Liver (tissue), 9 donors: ENCODE results near the gene FGG. TPM values are rescaled to one million over a fixed set of nuclear protein-coding genes. Genes with fewer than 3 reads are reported as not detected.

Experiments
- DNase-seq: peaks from one replicate; pipeline ENCODE4 v3.0.0-alpha.2; 2017; ENCODE audit warnings: low spot score
- H3K27ac ChIP-seq, 2 donors: one replicate each; pipeline ENCODE4 v1.7.0; 2013; ENCODE audit warnings: inconsistent platforms in 2 of 2, low read length in 2 of 2, control low read depth in 1 of 2, low read depth in 1 of 2, mild to moderate bottlenecking in 1 of 2
- H3K27me3 ChIP-seq, 4 donors: one replicate each; pipeline versions ENCODE4 v1.6.1 to v1.7.0; 2013; ENCODE audit warnings: low read length in 3 of 4, inconsistent platforms in 1 of 4, mild to moderate bottlenecking in 1 of 4, moderate library complexity in 1 of 4; ENCODE audit not compliant: control insufficient read depth in 4 of 4, insufficient read depth in 4 of 4
- H3K36me3 ChIP-seq, 4 donors: one replicate each; pipeline versions ENCODE4 v1.6.1 to v1.7.0; 2013; ENCODE audit warnings: low read length in 3 of 4, mild to moderate bottlenecking in 3 of 4, low read depth in 1 of 4, moderate library complexity in 1 of 4; ENCODE audit not compliant: control insufficient read depth in 4 of 4, insufficient read depth in 3 of 4
- H3K4me1 ChIP-seq, 4 donors: one replicate each; pipeline versions ENCODE4 v1.6.1 to v1.7.0; 2013; ENCODE audit warnings: low read length in 3 of 4, mild to moderate bottlenecking in 3 of 4, moderate library complexity in 1 of 4; ENCODE audit not compliant: control insufficient read depth in 4 of 4, insufficient read depth in 4 of 4
- H3K4me3 ChIP-seq, 3 donors: one replicate each; pipeline versions ENCODE4 v1.6.1 to v1.7.0; 2013; ENCODE audit warnings: low read length in 3 of 3, control low read depth in 1 of 3, low read depth in 1 of 3, mild to moderate bottlenecking in 1 of 3
- H3K9ac ChIP-seq, 2 donors: one replicate each; pipeline ENCODE4 v1.7.0; 2013; ENCODE audit warnings: low read length in 2 of 2, mild to moderate bottlenecking in 2 of 2, moderate library complexity in 2 of 2, control low read depth in 1 of 2, low read depth in 1 of 2
- H3K9me3 ChIP-seq, 4 donors: one replicate each; pipeline versions ENCODE4 v1.6.1 to v1.7.0; 2013; ENCODE audit warnings: low read length in 3 of 4; ENCODE audit not compliant: control insufficient read depth in 4 of 4
- ATF3 ChIP-seq: IDR thresholded peaks from 2 replicates; pipeline ENCODE4 v1.6.1; 2016; ENCODE audit warnings: antibody characterized with exemption
- EGR1 ChIP-seq, 2 donors: IDR thresholded peaks; 2 replicates each; pipeline ENCODE4 v1.6.1; 2016 to 2018; ENCODE audit warnings: antibody characterized with exemption in 2 of 2, low read depth in 2 of 2
- FOXA1 ChIP-seq: IDR thresholded peaks from 2 replicates; pipeline ENCODE4 v1.6.1; 2016; ENCODE audit warnings: antibody characterized with exemption
- FOXA2 ChIP-seq: IDR thresholded peaks from 2 replicates; pipeline ENCODE4 v1.6.1; 2016; ENCODE audit warnings: antibody characterized with exemption
- GABPA ChIP-seq, 2 donors: IDR thresholded peaks in 1 of 2; conservative IDR thresholded peaks in 1 of 2; 2 replicates each; pipeline ENCODE4 v1.6.1; 2016; ENCODE audit warnings: antibody characterized with exemption in 2 of 2, mild to moderate bottlenecking in 1 of 2, moderate library complexity in 1 of 2
- HNF4A ChIP-seq, 2 donors: conservative IDR thresholded peaks; 2 replicates each; pipeline ENCODE4 v1.6.1; 2016; ENCODE audit warnings: antibody characterized with exemption in 2 of 2, mild to moderate bottlenecking in 2 of 2
- HNF4G ChIP-seq: IDR thresholded peaks from 2 replicates; pipeline ENCODE4 v1.6.1; 2016; ENCODE audit warnings: antibody characterized with exemption
- JUND ChIP-seq, 2 donors: IDR thresholded peaks; 2 replicates each; pipeline ENCODE4 v1.6.1; 2016; ENCODE audit warnings: antibody characterized with exemption in 2 of 2
- NR2F2 ChIP-seq: IDR thresholded peaks from 2 replicates; pipeline ENCODE4 v1.6.1; 2016; ENCODE audit warnings: antibody characterized with exemption
- RAD21 ChIP-seq, 2 donors: IDR thresholded peaks; 2 replicates each; pipeline ENCODE4 v1.6.1; 2016; ENCODE audit warnings: antibody characterized with exemption in 2 of 2, mild to moderate bottlenecking in 2 of 2
- RXRA ChIP-seq, 2 donors: IDR thresholded peaks; 2 replicates each; pipeline ENCODE4 v1.6.1; 2017 to 2018; ENCODE audit warnings: antibody characterized with exemption in 2 of 2, mild to moderate bottlenecking in 1 of 2
- SP1 ChIP-seq: IDR thresholded peaks from 2 replicates; pipeline ENCODE4 v1.6.1; 2018; ENCODE audit warnings: antibody characterized with exemption, mild to moderate bottlenecking
- TAF1 ChIP-seq: conservative IDR thresholded peaks from 2 replicates; pipeline ENCODE4 v1.6.1; 2016; ENCODE audit warnings: antibody characterized with exemption, mild to moderate bottlenecking
- YY1 ChIP-seq: IDR thresholded peaks from 2 replicates; pipeline ENCODE4 v1.6.1; 2016; ENCODE audit warnings: antibody characterized with exemption, mild to moderate bottlenecking
- WGBS: extraction: QIAGEN DNeasy Blood & Tissue Kit; methylation state at CpG from one replicate; pipeline ENCODE4 v1.1.7; 2013; 5-methylcytosine and 5-hydroxymethylcytosine counted together
- polyA plus RNA-seq, 2 donors: library from polyadenylated mRNA; stranded (reverse) in 1 of 2; unstranded in 1 of 2; fragments of 200-250 nt in 1 of 2; fragments of >200 nt in 1 of 2; fragmentation: Nextera tagmentation in 1 of 2; extraction: Ambion mirVana in 1 of 2; gene quantifications; one replicate each; pipeline versions ENCODE4 v1.2.1 to v1.2.3, GENCODE V29; 2013 to 2015
- total RNA-seq, 2 donors: library from RNA; depleted of rRNA; stranded (reverse); fragments of >200 nt; gene quantifications; one replicate each; pipeline ENCODE4 v1.2.3, GENCODE V29; 2014
- TF ChIP-seq, protein P1 (sequence below): IDR thresholded peaks from 2 replicates; pipeline ENCODE4 v1.6.1; 2016; ENCODE audit warnings: antibody characterized with exemption
- TF ChIP-seq, protein P2 (sequence below): fragments of 150-350 bp; IDR thresholded peaks from 2 replicates; pipeline ENCODE4 v1.5.1; 2017; ENCODE audit warnings: improper control_type of control experiment, low read depth, low read length; ENCODE audit not compliant: missing input control
- TF ChIP-seq, protein P3 (sequence below): IDR thresholded peaks from 2 replicates; pipeline ENCODE4 v1.6.1; 2016; ENCODE audit warnings: antibody characterized with exemption
- TF ChIP-seq, protein P4 (sequence below): IDR thresholded peaks from 2 replicates; pipeline ENCODE4 v1.6.1; 2016; ENCODE audit warnings: antibody characterized with exemption, mild to moderate bottlenecking
- donor health status: healthy.
- donor health status: healthy.
- donor health status: healthy.
- donor health status: healthy.
- donor health status: healthy.

The FGG gene
- total and polyA plus RNA-seq, 4 donors = 7,404 to 20,700 (median 15,071) TPM

DNA sequence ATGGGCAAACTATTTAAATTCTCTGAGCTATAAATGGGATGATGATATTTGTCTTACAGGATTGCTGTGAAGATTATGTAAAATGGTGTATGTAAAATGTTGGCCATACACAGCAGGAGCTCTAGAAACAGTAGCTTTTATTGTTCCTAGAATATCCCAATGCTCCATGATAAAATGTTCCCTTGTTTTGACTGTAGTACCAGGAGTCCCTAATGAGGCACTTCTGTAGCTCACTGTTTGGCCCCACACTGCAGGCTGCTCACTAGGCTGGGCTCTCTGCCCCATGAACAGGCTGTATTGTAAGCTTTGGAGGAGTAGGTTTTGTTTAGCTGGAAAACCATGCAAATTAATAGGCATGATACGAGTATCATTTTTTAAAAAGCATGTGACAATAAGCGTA is 18.6 kb downstream of the FGG start (continued):
- TF ChIP-seq ATF3 = no peak
- no peak for TF ChIP-seq GABPA (IDR thresholded peaks at IDR 0.05 in 1 of 2, conservative IDR thresholded peaks at IDR 0.05 in 1 of 2)
- TF ChIP-seq FOXA2 = no peak
- TF ChIP-seq, protein P1, sequence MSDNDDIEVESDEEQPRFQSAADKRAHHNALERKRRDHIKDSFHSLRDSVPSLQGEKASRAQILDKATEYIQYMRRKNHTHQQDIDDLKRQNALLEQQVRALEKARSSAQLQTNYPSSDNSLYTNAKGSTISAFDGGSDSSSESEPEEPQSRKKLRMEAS = no peak
- no peak for TF ChIP-seq JUND (IDR thresholded peaks at IDR 0.05)

DNA sequence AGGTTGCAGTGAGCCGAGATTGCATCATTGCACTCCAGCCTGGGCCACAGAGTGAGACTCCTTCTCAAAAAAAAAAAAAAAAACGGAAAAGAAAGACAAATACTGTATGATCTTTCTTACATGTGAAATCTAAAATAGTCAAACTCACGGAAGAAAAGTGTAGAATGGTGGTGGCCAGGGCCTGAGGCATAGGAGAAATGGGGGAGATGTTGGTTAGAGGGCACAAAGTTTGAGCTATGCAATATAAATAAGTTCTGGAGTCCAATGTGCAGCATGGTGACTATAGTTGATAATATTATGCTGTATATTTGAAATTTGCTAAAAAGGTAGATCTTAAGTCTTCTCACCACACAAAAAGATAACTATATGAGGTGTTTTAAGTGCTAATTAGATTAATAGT is 20.6 kb downstream of the FGG start:
- TF ChIP-seq ATF3 = peak; percentile 8
- TF ChIP-seq FOXA2 = no peak
- peak; percentile 88 to 89 for TF ChIP-seq HNF4A (conservative IDR thresholded peaks at IDR 0.05)
- TF ChIP-seq RAD21 (IDR thresholded peaks at IDR 0.05) = no peak
- TF ChIP-seq GABPA (IDR thresholded peaks at IDR 0.05 in 1 of 2, conservative IDR thresholded peaks at IDR 0.05 in 1 of 2) = no peak
- no peak for TF ChIP-seq FOXA1
- peak; percentile 13 for TF ChIP-seq TAF1
- TF ChIP-seq EGR1 (IDR thresholded peaks at IDR 0.05; ENCODE audit: low read depth in 2 of 2) = no peak
- peak in 1 of 2 donors; percentile 52 for TF ChIP-seq JUND (IDR thresholded peaks at IDR 0.05)
- TF ChIP-seq YY1 = peak; percentile 61
- peak; percentile 56 for TF ChIP-seq SP1
- TF ChIP-seq NR2F2 = no peak
- TF ChIP-seq RXRA (IDR thresholded peaks at IDR 0.05) = peak in 1 of 2 donors; percentile 63
- peak; percentile 73 for TF ChIP-seq HNF4G
- TF ChIP-seq, protein P1 = peak; percentile 42
- H3K9ac ChIP-seq = no peak overlapping the region
- no peaks in the 10 kb centered on the region for H3K27me3 ChIP-seq
- H3K4me1 ChIP-seq = peaks cover 5 to 61% (median 48%) of the 10 kb centered on the region in 4 donors
- WGBS = 42% methylated on average over 3 of the region's 3 CpGs
- no peaks in the 10 kb centered on the region for H3K9me3 ChIP-seq
- peak overlapping the region; percentile 84 for H3K27ac ChIP-seq
- H3K36me3 ChIP-seq = peaks cover 0 to 35% (median 21%) of the 10 kb centered on the region in 4 donors
- peak overlapping the region in 2 of 3 donors; percentile 23 to 26 for H3K4me3 ChIP-seq
- DNase-seq = no peak

DNA sequence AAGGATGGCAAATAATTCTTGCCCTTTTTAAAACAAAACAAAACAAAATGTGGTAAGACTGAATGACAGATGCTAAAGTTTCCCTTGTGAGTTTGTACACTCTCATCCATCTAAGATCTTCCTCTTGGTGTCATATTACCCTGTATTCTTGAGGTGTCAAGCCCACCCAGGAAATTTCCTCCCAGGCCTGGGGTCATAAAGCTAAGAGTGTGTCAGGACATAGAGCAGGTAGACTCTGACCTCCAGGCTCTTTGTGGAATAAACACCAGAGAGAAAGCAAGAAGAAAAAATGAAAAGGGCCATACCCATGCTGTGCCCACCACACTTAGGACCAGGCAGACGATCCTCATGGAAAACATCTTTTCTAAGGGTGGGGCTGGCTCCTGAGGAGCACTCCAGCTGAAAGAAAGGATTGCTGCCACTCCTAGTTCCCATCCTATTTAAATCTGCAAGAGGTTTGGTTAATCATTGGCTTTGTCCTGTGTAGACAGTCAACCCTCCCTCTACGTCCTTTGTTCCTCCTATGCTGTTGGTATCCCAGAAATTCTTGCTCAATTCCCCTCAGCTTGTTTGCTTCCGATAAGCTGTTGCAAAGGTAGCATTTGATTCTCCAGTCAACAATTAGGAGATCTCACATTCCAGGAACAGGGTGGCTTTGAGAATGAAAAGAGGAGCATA is 22.0 kb downstream of the FGG start, which contains the start of gene FGA:
FGA (minus strand) TSS at position 414 of the 678 bp plus-strand sequence; CDS start at position 359, 55 bp downstream.
- H3K9me3 ChIP-seq = no peaks in the 10 kb centered on the region
- DNase-seq = peak; percentile 54
- H3K9ac ChIP-seq = peak within 1 kb of the TSS; percentile 93 to 97
- H3K4me3 ChIP-seq = peak within 1 kb of the TSS; percentile 43 to 99 (median 94)
- H3K27me3 ChIP-seq = no peaks in the 10 kb centered on the region
- 29% methylated on average over 3 of the region's 3 CpGs for WGBS
- H3K4me1 ChIP-seq = peaks cover 5 to 57% (median 39%) of the 10 kb centered on the region in 4 donors
- H3K36me3 ChIP-seq = peaks cover 2 to 35% (median 28%) of the 10 kb centered on the region in 4 donors
- H3K27ac ChIP-seq = peak within 1 kb of the TSS; percentile 84
- TF ChIP-seq TAF1 (peak; percentile 98), HNF4A (conservative IDR thresholded peaks at IDR 0.05) (peak; percentile 79 to 89), GABPA (IDR thresholded peaks at IDR 0.05 in 1 of 2, conservative IDR thresholded peaks at IDR 0.05 in 1 of 2) (peak in 1 of 2 donors; percentile 48), FOXA1 (peak; percentile 90), NR2F2 (peak; percentile 15), RAD21 (IDR thresholded peaks at IDR 0.05) (peak; percentile 38 to 51), JUND (IDR thresholded peaks at IDR 0.05) (peak; percentile 75 to 90), ATF3 (peak; percentile 43), FOXA2 (peak; percentile 89), SP1 (peak; percentile 96), HNF4G (peak; percentile 55), RXRA (IDR thresholded peaks at IDR 0.05) (peak; percentile 85 to 95)
- TF ChIP-seq, protein P2, sequence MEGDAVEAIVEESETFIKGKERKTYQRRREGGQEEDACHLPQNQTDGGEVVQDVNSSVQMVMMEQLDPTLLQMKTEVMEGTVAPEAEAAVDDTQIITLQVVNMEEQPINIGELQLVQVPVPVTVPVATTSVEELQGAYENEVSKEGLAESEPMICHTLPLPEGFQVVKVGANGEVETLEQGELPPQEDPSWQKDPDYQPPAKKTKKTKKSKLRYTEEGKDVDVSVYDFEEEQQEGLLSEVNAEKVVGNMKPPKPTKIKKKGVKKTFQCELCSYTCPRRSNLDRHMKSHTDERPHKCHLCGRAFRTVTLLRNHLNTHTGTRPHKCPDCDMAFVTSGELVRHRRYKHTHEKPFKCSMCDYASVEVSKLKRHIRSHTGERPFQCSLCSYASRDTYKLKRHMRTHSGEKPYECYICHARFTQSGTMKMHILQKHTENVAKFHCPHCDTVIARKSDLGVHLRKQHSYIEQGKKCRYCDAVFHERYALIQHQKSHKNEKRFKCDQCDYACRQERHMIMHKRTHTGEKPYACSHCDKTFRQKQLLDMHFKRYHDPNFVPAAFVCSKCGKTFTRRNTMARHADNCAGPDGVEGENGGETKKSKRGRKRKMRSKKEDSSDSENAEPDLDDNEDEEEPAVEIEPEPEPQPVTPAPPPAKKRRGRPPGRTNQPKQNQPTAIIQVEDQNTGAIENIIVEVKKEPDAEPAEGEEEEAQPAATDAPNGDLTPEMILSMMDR = no peak
- TF ChIP-seq, protein P1 = peak; percentile 88
- TF ChIP-seq, protein P3, sequence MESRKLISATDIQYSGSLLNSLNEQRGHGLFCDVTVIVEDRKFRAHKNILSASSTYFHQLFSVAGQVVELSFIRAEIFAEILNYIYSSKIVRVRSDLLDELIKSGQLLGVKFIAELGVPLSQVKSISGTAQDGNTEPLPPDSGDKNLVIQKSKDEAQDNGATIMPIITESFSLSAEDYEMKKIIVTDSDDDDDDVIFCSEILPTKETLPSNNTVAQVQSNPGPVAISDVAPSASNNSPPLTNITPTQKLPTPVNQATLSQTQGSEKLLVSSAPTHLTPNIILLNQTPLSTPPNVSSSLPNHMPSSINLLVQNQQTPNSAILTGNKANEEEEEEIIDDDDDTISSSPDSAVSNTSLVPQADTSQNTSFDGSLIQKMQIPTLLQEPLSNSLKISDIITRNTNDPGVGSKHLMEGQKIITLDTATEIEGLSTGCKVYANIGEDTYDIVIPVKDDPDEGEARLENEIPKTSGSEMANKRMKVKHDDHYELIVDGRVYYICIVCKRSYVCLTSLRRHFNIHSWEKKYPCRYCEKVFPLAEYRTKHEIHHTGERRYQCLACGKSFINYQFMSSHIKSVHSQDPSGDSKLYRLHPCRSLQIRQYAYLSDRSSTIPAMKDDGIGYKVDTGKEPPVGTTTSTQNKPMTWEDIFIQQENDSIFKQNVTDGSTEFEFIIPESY = peak; percentile 86
- TF ChIP-seq, protein P4, sequence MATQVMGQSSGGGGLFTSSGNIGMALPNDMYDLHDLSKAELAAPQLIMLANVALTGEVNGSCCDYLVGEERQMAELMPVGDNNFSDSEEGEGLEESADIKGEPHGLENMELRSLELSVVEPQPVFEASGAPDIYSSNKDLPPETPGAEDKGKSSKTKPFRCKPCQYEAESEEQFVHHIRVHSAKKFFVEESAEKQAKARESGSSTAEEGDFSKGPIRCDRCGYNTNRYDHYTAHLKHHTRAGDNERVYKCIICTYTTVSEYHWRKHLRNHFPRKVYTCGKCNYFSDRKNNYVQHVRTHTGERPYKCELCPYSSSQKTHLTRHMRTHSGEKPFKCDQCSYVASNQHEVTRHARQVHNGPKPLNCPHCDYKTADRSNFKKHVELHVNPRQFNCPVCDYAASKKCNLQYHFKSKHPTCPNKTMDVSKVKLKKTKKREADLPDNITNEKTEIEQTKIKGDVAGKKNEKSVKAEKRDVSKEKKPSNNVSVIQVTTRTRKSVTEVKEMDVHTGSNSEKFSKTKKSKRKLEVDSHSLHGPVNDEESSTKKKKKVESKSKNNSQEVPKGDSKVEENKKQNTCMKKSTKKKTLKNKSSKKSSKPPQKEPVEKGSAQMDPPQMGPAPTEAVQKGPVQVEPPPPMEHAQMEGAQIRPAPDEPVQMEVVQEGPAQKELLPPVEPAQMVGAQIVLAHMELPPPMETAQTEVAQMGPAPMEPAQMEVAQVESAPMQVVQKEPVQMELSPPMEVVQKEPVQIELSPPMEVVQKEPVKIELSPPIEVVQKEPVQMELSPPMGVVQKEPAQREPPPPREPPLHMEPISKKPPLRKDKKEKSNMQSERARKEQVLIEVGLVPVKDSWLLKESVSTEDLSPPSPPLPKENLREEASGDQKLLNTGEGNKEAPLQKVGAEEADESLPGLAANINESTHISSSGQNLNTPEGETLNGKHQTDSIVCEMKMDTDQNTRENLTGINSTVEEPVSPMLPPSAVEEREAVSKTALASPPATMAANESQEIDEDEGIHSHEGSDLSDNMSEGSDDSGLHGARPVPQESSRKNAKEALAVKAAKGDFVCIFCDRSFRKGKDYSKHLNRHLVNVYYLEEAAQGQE = peak; percentile 92
